ENCODE data around the gene MRPS31. TPM values are rescaled to one million over a fixed set of nuclear protein-coding genes. Genes with fewer than 3 reads are reported as not detected.
"Not testable (repeated sequence)": the region's sequence is repeated elsewhere in the genome, so short reads cannot be mapped to it uniquely, and the experiment has no call there.

The MRPS31 gene
- total RNA-seq, 1 experiment from 2014 or later: 36.0 TPM

DNA sequence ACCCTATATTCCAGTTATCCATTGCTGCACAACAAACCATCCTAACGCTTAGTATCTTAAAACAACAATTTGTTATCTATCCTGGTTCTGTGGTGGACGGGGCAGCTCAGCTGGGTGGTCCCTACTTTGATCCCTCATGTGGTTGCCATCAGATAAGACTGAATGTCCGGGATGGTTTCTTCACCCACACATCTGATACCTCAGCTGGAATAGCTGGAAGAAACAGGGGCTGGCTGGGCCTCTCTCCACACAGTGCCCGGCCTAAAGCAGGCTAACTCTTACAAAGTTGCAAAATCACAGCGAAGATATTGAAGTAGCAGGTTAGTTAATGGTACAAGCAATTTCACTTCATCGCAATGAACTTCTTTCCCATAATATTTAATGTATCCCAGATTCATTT is 3.7 kb upstream of the MRPS31 start:
- no peak for DNase-seq (ENCODE audit: low read depth, low spot score)
- in situ Hi-C loops (cut with HindIII; ENCODE audit: low pct_unique_long_range_greater_than_20kb, low sequenced_read_pairs): no loop called here

DNA sequence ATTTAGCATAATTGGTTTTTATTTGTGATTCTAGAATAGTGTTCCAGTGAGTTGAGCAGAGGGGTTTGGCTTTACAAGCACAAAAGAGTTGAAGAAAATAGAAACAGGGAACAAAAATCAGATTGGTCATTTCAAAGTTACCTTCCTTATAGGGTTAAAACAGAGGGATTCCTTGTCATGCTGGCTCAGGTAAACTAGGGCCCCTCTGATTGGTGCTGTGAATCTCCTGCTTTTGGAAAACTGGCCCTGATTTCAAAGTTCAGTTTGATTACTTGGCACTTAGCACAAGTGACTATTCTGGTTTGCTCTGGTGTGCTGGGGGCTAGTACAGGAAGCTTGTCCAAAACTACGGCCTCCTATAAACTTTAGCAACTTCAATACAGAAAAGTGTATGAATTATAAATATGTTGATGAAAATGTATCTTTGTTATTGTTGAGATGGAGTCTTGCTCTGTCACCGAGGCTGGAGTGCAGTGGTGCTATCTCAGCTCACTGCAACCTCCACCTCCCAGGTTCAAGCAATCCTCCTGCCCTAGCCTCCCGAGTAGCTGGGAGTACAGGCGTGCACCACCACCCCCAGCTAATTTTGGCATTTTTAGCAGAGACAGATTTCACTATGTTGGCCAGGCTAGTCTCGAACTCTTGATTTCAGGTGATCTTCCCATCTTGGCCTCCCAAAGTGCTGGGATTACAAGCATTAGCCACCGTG is 1.9 kb upstream of the MRPS31 start:
- in situ Hi-C loops (cut with HindIII; ENCODE audit: low pct_unique_long_range_greater_than_20kb, low sequenced_read_pairs): no loop called here

DNA sequence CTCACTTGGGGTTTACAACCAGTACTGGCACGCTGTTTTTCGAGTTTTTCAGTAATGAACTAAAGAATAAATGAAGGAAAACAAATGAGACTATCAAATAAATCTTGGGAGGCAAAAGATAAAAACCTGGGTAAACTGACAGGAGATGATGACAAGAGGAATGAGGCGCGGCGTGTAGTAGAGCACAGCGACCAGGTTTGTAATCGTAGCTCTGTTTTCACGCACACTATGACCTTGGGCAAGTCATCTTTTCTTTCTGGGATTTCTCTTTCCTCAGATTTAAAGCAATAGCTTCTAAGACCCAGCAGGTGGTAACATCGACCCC is 419 bp downstream of the MRPS31 start:
- in situ Hi-C loops (cut with HindIII; ENCODE audit: low pct_unique_long_range_greater_than_20kb, low sequenced_read_pairs): no loop called here
- DNase-seq (ENCODE audit: low read depth, low spot score): no peak

More for the DNA sequence above, 1.9 kb upstream of the MRPS31 start:
- DNase-seq (ENCODE audit: low read depth, low spot score): no peak

DNA sequence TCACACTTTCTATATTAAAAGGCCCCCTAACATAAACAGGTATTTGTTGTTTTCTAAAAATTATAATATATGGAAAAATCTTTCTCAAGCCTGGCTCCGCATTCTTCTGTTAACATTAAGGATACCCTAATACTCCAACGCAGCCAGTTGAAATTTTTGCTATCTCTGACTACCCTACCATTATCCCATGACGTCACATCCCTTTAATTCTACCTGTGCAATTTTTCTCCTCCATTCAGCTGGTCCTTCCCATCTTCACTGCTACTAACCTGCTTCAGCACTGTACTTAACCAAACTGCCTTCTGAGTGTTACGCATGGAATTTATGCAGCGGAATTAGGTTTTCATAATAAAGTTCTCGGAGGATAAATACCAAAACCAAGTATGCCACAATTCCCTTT is 1.0 kb downstream of the MRPS31 start:
- no peak for DNase-seq (ENCODE audit: low read depth, low spot score)
- in situ Hi-C loops (cut with HindIII; ENCODE audit: low pct_unique_long_range_greater_than_20kb, low sequenced_read_pairs): no loop called here

DNA sequence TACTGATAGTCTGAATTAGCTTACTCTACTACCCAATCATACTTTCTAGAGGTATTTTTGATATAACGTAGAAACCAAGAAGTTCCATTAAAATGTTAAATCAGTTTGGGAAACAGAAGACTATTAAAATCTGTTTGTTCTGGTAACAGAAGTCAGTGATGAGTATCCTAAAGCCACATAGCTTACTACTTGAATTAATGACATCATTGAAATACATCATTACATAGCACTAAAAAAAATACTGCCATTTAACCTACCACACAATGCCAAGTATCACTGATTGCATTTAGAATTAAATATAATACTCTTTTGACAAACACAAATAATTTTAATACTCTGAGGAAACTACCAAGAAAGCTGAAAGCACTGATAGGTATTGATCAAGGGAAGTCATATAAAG is 5.4 kb downstream of the MRPS31 start:
- in situ Hi-C loops (cut with HindIII; ENCODE audit: low pct_unique_long_range_greater_than_20kb, low sequenced_read_pairs): no loop called here
- no peak for DNase-seq (ENCODE audit: low read depth, low spot score)

DNA sequence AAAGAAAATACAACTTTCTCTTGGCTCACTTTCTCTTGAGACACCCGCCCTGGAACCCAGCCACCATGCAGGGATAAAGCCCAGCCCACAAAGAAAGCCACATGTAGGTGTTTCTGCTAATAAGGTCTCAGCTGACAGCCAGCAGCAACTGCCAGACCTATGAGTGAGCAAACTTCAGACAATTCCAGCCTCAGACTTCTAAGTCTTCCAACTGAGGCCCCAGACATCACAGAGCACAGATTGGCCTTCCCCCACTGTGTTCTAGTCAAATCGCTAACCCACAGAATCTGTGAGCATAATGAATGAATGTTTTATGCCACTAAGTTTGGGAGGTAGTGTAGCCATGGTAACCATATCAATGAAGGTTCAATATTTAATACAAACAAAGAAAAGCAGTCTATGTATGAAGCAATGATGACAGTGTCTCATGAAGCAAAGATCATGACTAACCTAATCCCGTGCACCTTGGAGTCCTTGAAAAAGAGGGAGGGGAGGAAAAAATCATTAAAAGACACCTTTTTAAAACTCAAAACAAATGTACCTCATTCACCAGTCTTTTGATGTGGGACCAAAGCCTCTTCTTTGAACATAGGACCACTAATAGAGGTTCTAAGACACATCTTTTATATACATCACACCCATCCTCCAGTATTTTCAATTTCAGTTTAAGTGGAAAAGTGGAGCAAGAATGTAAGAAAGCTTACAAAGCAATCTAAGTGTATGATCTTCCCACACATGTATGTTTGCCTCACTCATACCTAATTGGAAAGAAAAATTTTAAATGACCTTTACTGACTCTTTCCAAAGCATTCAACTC is 6.2 kb downstream of the MRPS31 start:
- DNase-seq (ENCODE audit: low read depth, low spot score): no peak
- in situ Hi-C loops (cut with HindIII; ENCODE audit: low pct_unique_long_range_greater_than_20kb, low sequenced_read_pairs): no loop called here

DNA sequence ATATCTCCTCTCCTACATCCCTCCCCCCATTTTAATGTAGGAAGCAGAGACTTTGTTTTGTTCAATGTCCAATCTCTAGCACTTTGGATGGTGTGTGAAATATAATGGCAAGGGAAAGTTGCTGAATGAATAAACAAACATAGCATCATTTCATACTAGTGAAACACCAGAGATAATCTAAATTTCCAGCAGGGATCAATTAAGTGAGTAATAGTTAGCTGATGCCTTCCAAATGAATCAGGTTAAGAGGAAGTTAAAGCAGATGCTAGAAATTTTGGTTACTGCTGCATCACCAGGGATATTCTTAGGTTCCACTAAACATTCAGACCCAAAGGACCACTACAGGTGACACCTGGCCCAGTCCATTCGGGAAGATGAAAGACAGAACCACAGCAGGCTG is 8.1 kb downstream of the MRPS31 start:
- no peak for DNase-seq (ENCODE audit: low read depth, low spot score)
- in situ Hi-C loops (cut with HindIII; ENCODE audit: low pct_unique_long_range_greater_than_20kb, low sequenced_read_pairs): no loop called here

DNA sequence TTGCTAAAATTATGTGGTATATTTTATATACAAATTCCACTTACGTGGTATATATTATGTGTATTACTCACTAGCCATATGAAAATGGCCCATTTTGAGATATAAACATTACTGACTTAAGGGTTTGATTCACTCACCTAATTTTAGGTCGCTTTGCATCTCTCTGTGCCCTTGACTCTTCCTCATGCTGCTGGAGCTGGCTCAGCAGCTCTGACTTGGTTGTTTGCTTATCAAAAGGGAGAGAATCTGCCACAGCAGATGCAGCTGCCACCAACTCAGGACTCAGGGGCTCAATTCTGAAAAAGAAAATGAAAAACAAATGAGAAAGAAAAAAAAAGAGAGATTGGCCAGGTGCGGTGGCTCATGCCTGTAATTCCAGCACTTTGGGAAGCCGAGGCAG is 12.2 kb downstream of the MRPS31 start:
- in situ Hi-C loops (cut with HindIII; ENCODE audit: low pct_unique_long_range_greater_than_20kb, low sequenced_read_pairs): no loop called here
- DNase-seq (ENCODE audit: low read depth, low spot score): no peak

DNA sequence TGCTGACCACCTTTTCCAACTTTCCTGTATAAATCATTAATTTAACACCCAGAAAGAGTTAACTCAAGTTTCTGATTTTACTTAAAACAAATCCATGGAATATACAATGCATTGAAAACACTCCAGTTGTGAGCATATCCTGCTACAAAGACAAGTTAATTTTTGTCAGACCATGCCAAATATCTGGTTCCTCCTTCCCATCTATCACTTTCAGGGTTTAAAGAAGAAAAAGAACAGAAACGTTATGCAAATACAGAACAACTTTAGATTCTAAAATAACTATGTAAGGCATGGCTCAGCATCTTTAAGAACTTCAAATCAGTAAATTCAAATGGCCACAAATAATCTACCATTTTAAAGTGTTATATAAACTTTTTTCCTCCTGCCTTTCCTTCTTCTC is 14.9 kb downstream of the MRPS31 start:
- DNase-seq (ENCODE audit: low read depth, low spot score): no peak
- in situ Hi-C loops (cut with HindIII; ENCODE audit: low pct_unique_long_range_greater_than_20kb, low sequenced_read_pairs): no loop called here

DNA sequence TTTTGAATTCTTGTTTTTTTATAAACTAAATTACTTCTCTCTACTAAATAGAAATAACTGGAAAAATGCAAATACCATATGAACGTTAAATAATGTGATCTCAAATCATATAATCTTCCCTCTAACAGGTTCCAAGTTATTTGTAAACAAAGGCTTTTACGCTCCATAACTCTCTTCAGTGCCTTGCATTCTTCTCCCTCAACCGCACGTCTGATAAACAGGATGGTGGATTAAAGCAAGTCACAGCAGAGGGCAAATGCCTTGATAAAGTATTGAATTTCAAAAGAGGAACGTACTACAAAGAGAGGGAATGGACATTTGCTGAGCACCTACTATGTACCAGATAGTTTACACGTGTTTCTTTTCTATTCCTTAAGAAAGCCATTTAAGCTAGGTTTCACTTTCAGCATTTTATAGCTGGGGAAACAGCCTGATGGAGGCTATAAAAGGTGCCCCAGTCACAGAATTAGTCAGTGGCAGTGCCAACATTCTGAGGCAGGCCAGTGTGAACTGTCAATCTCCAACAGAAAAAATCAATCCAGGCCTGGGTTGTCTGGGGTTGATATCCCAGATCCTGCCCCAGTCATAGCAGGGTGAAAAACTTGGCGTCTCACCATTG is 15.8 kb downstream of the MRPS31 start:
- in situ Hi-C loops (cut with HindIII; ENCODE audit: low pct_unique_long_range_greater_than_20kb, low sequenced_read_pairs): no loop called here
- no peak for DNase-seq (ENCODE audit: low read depth, low spot score)

DNA sequence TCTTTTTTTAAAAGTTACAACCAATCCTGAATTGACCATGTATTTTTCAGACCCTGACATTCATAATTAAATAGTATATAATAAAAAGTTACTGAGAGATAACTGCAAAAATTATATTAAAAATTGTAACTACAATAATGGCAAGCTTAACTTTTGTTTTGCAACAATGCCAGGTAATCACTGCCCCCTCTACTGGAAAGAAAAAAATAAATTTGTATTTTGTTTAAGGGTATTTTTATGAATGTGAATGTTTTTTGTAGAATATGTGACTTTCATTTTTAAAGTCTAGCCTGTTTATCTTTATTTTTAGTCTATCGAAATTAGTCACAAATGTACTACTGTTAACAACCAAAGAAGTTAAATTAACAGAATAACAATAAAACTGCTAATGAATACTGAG is 21.7 kb downstream of the MRPS31 start:
- in situ Hi-C loops (cut with HindIII; ENCODE audit: low pct_unique_long_range_greater_than_20kb, low sequenced_read_pairs): no loop called here
- DNase-seq (ENCODE audit: low read depth, low spot score): no peak

DNA sequence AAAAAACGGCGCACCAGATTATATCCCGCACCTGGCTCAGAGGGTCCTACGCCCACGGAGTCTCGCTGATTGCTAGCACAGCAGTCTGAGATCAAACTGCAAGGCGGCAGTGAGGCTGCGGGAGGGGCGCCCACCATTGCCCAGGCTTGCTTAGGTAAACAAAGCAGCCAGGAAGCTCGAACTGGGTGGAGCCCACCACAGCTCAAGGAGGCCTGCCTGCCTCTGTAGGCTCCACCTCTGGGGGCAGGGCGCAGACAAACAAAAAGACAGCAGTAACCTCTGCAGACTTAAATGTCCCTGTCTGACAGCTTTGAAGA is 35.8 kb downstream of the MRPS31 start:
- DNase-seq (ENCODE audit: low read depth, low spot score); in situ Hi-C loops (cut with HindIII; ENCODE audit: low pct_unique_long_range_greater_than_20kb, low sequenced_read_pairs): not testable (repeated sequence)

DNA sequence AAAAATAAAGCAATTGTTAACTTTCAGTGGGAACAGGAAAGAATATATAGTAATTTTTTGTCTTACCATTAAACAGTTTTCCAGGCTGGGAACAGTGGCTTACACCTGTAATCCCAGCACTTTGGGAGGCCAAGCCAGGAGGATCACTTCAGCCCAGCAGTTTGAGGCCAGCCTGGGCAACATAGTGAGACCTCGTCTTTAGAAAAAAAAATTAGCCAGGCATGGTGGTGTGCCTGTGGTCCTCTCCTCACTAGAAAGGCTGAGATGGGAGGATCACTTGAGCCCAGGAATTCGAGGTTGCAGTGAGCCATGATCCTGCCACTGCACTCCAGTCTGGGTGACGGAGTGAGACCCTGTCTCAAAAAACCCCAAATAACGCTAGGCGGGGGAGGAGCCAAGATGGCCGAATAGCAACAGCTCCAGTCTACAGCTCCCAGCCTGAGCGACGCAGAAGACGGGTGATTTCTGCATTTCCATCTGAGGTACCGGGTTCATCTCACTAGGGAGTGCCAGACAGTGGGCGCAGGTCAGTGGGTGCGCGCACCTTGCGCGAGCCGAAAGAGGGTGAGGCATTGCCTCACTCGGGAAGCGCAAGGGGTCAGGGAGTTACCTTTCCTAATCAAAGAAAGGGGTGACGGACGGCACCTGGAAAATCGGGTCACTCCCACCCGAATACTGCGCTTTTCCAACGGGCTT is 36.3 kb downstream of the MRPS31 start:
- in situ Hi-C loops (cut with HindIII; ENCODE audit: low pct_unique_long_range_greater_than_20kb, low sequenced_read_pairs); DNase-seq (ENCODE audit: low read depth, low spot score): not testable (repeated sequence)

DNA sequence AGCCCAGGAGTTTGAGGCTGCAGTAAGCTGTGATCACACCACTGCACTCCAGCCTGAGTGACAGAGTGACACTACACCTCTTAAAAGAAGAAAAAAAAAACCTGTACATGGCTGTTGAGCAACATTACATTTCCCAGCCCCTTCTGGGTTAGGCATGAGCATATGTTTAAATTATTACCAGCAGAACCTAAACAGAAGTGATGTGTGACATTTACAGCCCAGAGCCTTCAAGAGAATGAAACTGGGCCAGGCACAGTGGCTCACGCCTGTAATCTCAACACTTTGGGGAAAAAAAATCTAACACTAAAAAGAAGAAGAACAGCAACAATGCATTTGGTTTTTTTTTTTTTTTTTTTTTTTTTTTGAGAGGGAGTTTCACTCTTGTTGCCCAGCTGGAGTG is 38.3 kb downstream of the MRPS31 start:
- in situ Hi-C loops (cut with HindIII; ENCODE audit: low pct_unique_long_range_greater_than_20kb, low sequenced_read_pairs): no loop called here
- no peak for DNase-seq (ENCODE audit: low read depth, low spot score)

DNA sequence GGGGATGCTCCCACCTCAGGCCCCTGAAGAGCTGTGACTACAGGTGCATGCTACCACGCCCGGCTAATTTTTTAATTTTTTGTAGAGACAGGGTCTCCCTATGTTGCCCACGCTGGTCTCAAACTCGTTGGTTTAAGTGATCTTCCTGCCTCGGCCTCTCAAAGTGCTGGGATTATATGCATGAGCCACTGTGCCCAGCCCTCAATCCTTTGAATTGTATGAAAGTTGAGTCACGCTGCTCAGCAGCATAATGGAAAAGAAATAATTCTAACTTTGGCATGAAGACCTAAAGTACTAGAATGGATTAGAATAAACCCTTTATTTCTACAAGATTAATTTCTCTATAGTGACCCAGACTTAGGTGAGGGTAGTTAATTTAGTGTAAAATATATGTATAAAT is 42.4 kb downstream of the MRPS31 start:
- in situ Hi-C loops (cut with HindIII; ENCODE audit: low pct_unique_long_range_greater_than_20kb, low sequenced_read_pairs): no loop called here
- no peak for DNase-seq (ENCODE audit: low read depth, low spot score)

DNA sequence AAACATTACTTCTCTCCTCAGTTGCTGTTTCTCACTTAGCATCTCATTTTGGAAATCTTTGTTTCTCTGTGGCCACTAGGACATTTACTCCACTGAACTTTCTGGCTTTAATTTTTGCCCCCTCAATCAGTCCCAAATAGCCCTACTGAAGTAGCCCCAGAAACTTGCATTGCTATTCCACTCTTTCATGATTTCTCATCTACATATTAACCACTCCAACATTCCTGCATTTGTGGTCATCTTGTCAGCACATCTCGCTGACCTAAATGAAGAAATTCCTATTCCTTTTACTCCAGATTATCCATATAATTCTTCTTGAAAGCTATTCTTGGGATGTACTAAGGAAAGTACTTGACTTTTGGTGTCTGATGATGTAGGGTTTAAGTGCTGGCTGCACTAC is 56.6 kb downstream of the MRPS31 start:
- DNase-seq (ENCODE audit: low read depth, low spot score); in situ Hi-C loops (cut with HindIII; ENCODE audit: low pct_unique_long_range_greater_than_20kb, low sequenced_read_pairs): not testable (repeated sequence)

DNA sequence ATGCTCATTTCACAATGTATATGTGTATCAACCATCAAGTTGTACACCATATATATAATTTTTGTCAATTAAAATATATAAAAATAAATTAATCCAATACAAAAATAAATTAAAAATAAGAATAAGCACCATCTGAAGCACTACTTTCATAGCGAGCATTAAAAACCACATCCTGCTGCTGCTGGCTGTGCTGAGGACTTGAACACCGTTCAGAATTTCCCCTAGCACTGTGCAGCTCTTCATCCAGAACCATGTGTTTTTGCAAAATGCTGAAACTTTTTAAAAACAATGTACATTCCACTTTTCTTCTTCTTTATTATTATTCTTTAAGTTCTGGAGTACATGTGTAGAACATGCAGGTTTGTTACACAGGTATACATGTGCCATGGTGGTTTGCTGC is 64.6 kb downstream of the MRPS31 start:
- no peak for DNase-seq (ENCODE audit: low read depth, low spot score)
- in situ Hi-C loops (cut with HindIII; ENCODE audit: low pct_unique_long_range_greater_than_20kb, low sequenced_read_pairs): no loop called here

DNA sequence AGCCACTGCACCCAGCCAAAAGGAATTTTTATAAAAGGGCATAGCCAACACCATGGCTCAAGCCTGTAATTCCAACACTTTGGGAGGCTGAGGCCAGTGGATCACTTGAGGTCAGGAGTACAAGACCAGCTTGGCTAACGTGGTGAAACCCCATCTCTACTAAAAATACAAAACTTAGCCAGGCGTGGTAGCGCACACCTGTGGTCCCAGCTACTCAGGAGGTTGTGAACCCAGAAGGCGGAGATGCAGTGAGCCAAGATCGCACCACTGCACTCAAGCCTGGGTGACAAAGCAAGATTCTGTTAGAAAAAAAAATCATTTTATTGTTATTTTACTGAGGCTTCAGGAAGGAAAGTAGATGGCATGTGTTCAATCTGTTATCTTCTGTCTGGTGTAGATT is 73.3 kb downstream of the MRPS31 start:
- in situ Hi-C loops (cut with HindIII; ENCODE audit: low pct_unique_long_range_greater_than_20kb, low sequenced_read_pairs): no loop called here
- no peak for DNase-seq (ENCODE audit: low read depth, low spot score)

Data from SK-MEL-5 (cell line).